Liver (tissue), 9 donors: ENCODE results near the gene DHRS2. TPM values are rescaled to one million over a fixed set of nuclear protein-coding genes. Genes with fewer than 3 reads are reported as not detected.

Experiments
- DNase-seq: peaks from one replicate; pipeline ENCODE4 v3.0.0-alpha.2; 2017; ENCODE audit warnings: low spot score
- H3K27ac ChIP-seq, 2 donors: one replicate each; pipeline ENCODE4 v1.7.0; 2013; ENCODE audit warnings: inconsistent platforms in 2 of 2, low read length in 2 of 2, control low read depth in 1 of 2, low read depth in 1 of 2, mild to moderate bottlenecking in 1 of 2
- H3K27me3 ChIP-seq, 4 donors: one replicate each; pipeline versions ENCODE4 v1.6.1 to v1.7.0; 2013; ENCODE audit warnings: low read length in 3 of 4, inconsistent platforms in 1 of 4, mild to moderate bottlenecking in 1 of 4, moderate library complexity in 1 of 4; ENCODE audit not compliant: control insufficient read depth in 4 of 4, insufficient read depth in 4 of 4
- H3K36me3 ChIP-seq, 4 donors: one replicate each; pipeline versions ENCODE4 v1.6.1 to v1.7.0; 2013; ENCODE audit warnings: low read length in 3 of 4, mild to moderate bottlenecking in 3 of 4, low read depth in 1 of 4, moderate library complexity in 1 of 4; ENCODE audit not compliant: control insufficient read depth in 4 of 4, insufficient read depth in 3 of 4
- H3K4me1 ChIP-seq, 4 donors: one replicate each; pipeline versions ENCODE4 v1.6.1 to v1.7.0; 2013; ENCODE audit warnings: low read length in 3 of 4, mild to moderate bottlenecking in 3 of 4, moderate library complexity in 1 of 4; ENCODE audit not compliant: control insufficient read depth in 4 of 4, insufficient read depth in 4 of 4
- H3K4me3 ChIP-seq, 3 donors: one replicate each; pipeline versions ENCODE4 v1.6.1 to v1.7.0; 2013; ENCODE audit warnings: low read length in 3 of 3, control low read depth in 1 of 3, low read depth in 1 of 3, mild to moderate bottlenecking in 1 of 3
- H3K9ac ChIP-seq, 2 donors: one replicate each; pipeline ENCODE4 v1.7.0; 2013; ENCODE audit warnings: low read length in 2 of 2, mild to moderate bottlenecking in 2 of 2, moderate library complexity in 2 of 2, control low read depth in 1 of 2, low read depth in 1 of 2
- H3K9me3 ChIP-seq, 4 donors: one replicate each; pipeline versions ENCODE4 v1.6.1 to v1.7.0; 2013; ENCODE audit warnings: low read length in 3 of 4; ENCODE audit not compliant: control insufficient read depth in 4 of 4
- ATF3 ChIP-seq: IDR thresholded peaks from 2 replicates; pipeline ENCODE4 v1.6.1; 2016; ENCODE audit warnings: antibody characterized with exemption
- CTCF ChIP-seq: fragments of 150-350 bp; IDR thresholded peaks from 2 replicates; pipeline ENCODE4 v1.5.1; 2017; ENCODE audit warnings: improper control_type of control experiment, low read depth, low read length; ENCODE audit not compliant: missing input control
- EGR1 ChIP-seq, 2 donors: IDR thresholded peaks; 2 replicates each; pipeline ENCODE4 v1.6.1; 2016 to 2018; ENCODE audit warnings: antibody characterized with exemption in 2 of 2, low read depth in 2 of 2
- FOXA1 ChIP-seq: IDR thresholded peaks from 2 replicates; pipeline ENCODE4 v1.6.1; 2016; ENCODE audit warnings: antibody characterized with exemption
- FOXA2 ChIP-seq: IDR thresholded peaks from 2 replicates; pipeline ENCODE4 v1.6.1; 2016; ENCODE audit warnings: antibody characterized with exemption
- GABPA ChIP-seq, 2 donors: IDR thresholded peaks in 1 of 2; conservative IDR thresholded peaks in 1 of 2; 2 replicates each; pipeline ENCODE4 v1.6.1; 2016; ENCODE audit warnings: antibody characterized with exemption in 2 of 2, mild to moderate bottlenecking in 1 of 2, moderate library complexity in 1 of 2
- HNF4A ChIP-seq, 2 donors: conservative IDR thresholded peaks; 2 replicates each; pipeline ENCODE4 v1.6.1; 2016; ENCODE audit warnings: antibody characterized with exemption in 2 of 2, mild to moderate bottlenecking in 2 of 2
- HNF4G ChIP-seq: IDR thresholded peaks from 2 replicates; pipeline ENCODE4 v1.6.1; 2016; ENCODE audit warnings: antibody characterized with exemption
- JUND ChIP-seq, 2 donors: IDR thresholded peaks; 2 replicates each; pipeline ENCODE4 v1.6.1; 2016; ENCODE audit warnings: antibody characterized with exemption in 2 of 2
- MAX ChIP-seq: IDR thresholded peaks from 2 replicates; pipeline ENCODE4 v1.6.1; 2016; ENCODE audit warnings: antibody characterized with exemption
- NR2F2 ChIP-seq: IDR thresholded peaks from 2 replicates; pipeline ENCODE4 v1.6.1; 2016; ENCODE audit warnings: antibody characterized with exemption
- REST ChIP-seq: IDR thresholded peaks from 2 replicates; pipeline ENCODE4 v1.6.1; 2016; ENCODE audit warnings: antibody characterized with exemption, mild to moderate bottlenecking
- RXRA ChIP-seq, 2 donors: IDR thresholded peaks; 2 replicates each; pipeline ENCODE4 v1.6.1; 2017 to 2018; ENCODE audit warnings: antibody characterized with exemption in 2 of 2, mild to moderate bottlenecking in 1 of 2
- SP1 ChIP-seq: IDR thresholded peaks from 2 replicates; pipeline ENCODE4 v1.6.1; 2018; ENCODE audit warnings: antibody characterized with exemption, mild to moderate bottlenecking
- TAF1 ChIP-seq: conservative IDR thresholded peaks from 2 replicates; pipeline ENCODE4 v1.6.1; 2016; ENCODE audit warnings: antibody characterized with exemption, mild to moderate bottlenecking
- YY1 ChIP-seq: IDR thresholded peaks from 2 replicates; pipeline ENCODE4 v1.6.1; 2016; ENCODE audit warnings: antibody characterized with exemption, mild to moderate bottlenecking
- WGBS: extraction: QIAGEN DNeasy Blood & Tissue Kit; methylation state at CpG from one replicate; pipeline ENCODE4 v1.1.7; 2013; 5-methylcytosine and 5-hydroxymethylcytosine counted together
- polyA plus RNA-seq, 2 donors: library from polyadenylated mRNA; stranded (reverse) in 1 of 2; unstranded in 1 of 2; fragments of 200-250 nt in 1 of 2; fragments of >200 nt in 1 of 2; fragmentation: Nextera tagmentation in 1 of 2; extraction: Ambion mirVana in 1 of 2; gene quantifications; one replicate each; pipeline versions ENCODE4 v1.2.1 to v1.2.3, GENCODE V29; 2013 to 2015
- total RNA-seq, 2 donors: library from RNA; depleted of rRNA; stranded (reverse); fragments of >200 nt; gene quantifications; one replicate each; pipeline ENCODE4 v1.2.3, GENCODE V29; 2014
- donor health status: healthy.
- donor health status: healthy.
- donor health status: healthy.
- donor health status: healthy.
- donor health status: healthy.

The DHRS2 gene
- total and polyA plus RNA-seq, 4 donors: 0.33 to 1.0 (median 0.62) TPM

GRCh38 chr14:23622990-23623389 lies 13.2 kb upstream of the DHRS2 start:
- TF ChIP-seq JUND (IDR thresholded peaks at IDR 0.05) (no peak), REST (no peak), HNF4A (conservative IDR thresholded peaks at IDR 0.05) (no peak), YY1 (no peak), FOXA1 (no peak), RXRA (IDR thresholded peaks at IDR 0.05) (no peak), TAF1 (no peak), FOXA2 (no peak), GABPA (IDR thresholded peaks at IDR 0.05 in 1 of 2, conservative IDR thresholded peaks at IDR 0.05 in 1 of 2) (no peak), HNF4G (no peak), ATF3 (no peak), EGR1 (IDR thresholded peaks at IDR 0.05; ENCODE audit: low read depth in 2 of 2) (no peak), SP1 (no peak)
- H3K4me1 ChIP-seq: peaks cover 0 to 17% (median 10%) of the 10 kb centered on the region in 4 donors
- DNase-seq: no peak
- WGBS: 92% methylated on average over 4 of the region's 4 CpGs
- H3K9me3 ChIP-seq: peaks cover 0 to 3% (median 0%) of the 10 kb centered on the region in 4 donors
- no peaks in the 10 kb centered on the region for H3K27me3 ChIP-seq
- no peaks in the 10 kb centered on the region for H3K36me3 ChIP-seq
- H3K27ac ChIP-seq: no peak overlapping the region
- H3K4me3 ChIP-seq: no peak overlapping the region
- no peak overlapping the region for H3K9ac ChIP-seq

GRCh38 chr14:23623962-23624361 lies 12.2 kb upstream of the DHRS2 start:
- H3K9ac ChIP-seq: no peak overlapping the region

GRCh38 chr14:23624830-23625404 lies 11.2 kb upstream of the DHRS2 start:
- WGBS: 96% methylated on average over 3 of the region's 3 CpGs
- TF ChIP-seq MAX (no peak), NR2F2 (no peak), EGR1 (IDR thresholded peaks at IDR 0.05; ENCODE audit: low read depth in 2 of 2) (no peak), ATF3 (no peak), JUND (IDR thresholded peaks at IDR 0.05) (no peak), HNF4A (conservative IDR thresholded peaks at IDR 0.05) (no peak), RXRA (IDR thresholded peaks at IDR 0.05) (no peak), GABPA (IDR thresholded peaks at IDR 0.05 in 1 of 2, conservative IDR thresholded peaks at IDR 0.05 in 1 of 2) (no peak), CTCF (no peak), FOXA1 (no peak), FOXA2 (no peak), REST (no peak)

More at GRCh38 chr14:23623962-23624361, 12.2 kb upstream of the DHRS2 start:
- Histone ChIP-seq H3K27me3 (no peaks in the 10 kb centered on the region), H3K27ac (no peak overlapping the region), H3K4me3 (no peak overlapping the region), H3K9me3 (peaks cover 0 to 3% (median 0%) of the 10 kb centered on the region in 4 donors), H3K36me3 (no peaks in the 10 kb centered on the region), H3K4me1 (peaks cover 0 to 17% (median 10%) of the 10 kb centered on the region in 4 donors)
- DNase-seq: no peak
- TF ChIP-seq TAF1: no peak
- no peak for TF ChIP-seq FOXA1

More at GRCh38 chr14:23624830-23625404, 11.2 kb upstream of the DHRS2 start:
- Histone ChIP-seq H3K36me3 (no peaks in the 10 kb centered on the region), H3K4me1 (peaks cover 0 to 17% (median 10%) of the 10 kb centered on the region in 4 donors), H3K27ac (no peak overlapping the region), H3K4me3 (no peak overlapping the region), H3K27me3 (no peaks in the 10 kb centered on the region), H3K9ac (no peak overlapping the region), H3K9me3 (peaks cover 0 to 3% (median 0%) of the 10 kb centered on the region in 4 donors)
- no peak for DNase-seq
